Esophagus squamous epithelium (tissue), 5 donors: ENCODE results near the gene SMYD3. TPM values are rescaled to one million over a fixed set of nuclear protein-coding genes. Genes with fewer than 3 reads are reported as not detected.

ENCODE experiments used
- DNase-seq: peaks from one replicate; lab custom pipeline; 2025; lab: John Stamatoyannopoulos, UW
- H3K27ac ChIP-seq, 4 donors: fragments of 200-600 bp; sonication (generic); one replicate each; pipeline ENCODE4 v1.5.1; 2016 to 2019; ENCODE audit warnings: mild to moderate bottlenecking in 1 of 4
- H3K27me3 ChIP-seq, 4 donors: fragments of 200-600 bp; sonication (generic); 1 replicate in 3 of 4; 2 replicates in 1 of 4; pipeline versions ENCODE4 v1.5.1 to v1.6.0; 2017 to 2021; ENCODE audit warnings: antibody characterized with exemption in 1 of 4
- H3K36me3 ChIP-seq, 3 donors: fragments of 200-600 bp; sonication (generic); one replicate each; pipeline ENCODE4 v1.5.1; 2016 to 2019
- H3K4me1 ChIP-seq, 3 donors: fragments of 200-600 bp; sonication (generic); one replicate each; pipeline ENCODE4 v1.5.1; 2017 to 2019
- H3K4me3 ChIP-seq, 4 donors: fragments of 200-600 bp; sonication (generic); 1 replicate in 3 of 4; 2 replicates in 1 of 4; pipeline ENCODE4 v1.5.1; 2016 to 2019; ENCODE audit warnings: mild to moderate bottlenecking in 2 of 4, moderate library complexity in 1 of 4
- H3K9me3 ChIP-seq, 3 donors: fragments of 200-600 bp; sonication (generic); one replicate each; pipeline ENCODE4 v1.5.1; 2016 to 2019
- POLR2A ChIP-seq, 4 donors: fragments of 450-650 bp; IDR thresholded peaks; one replicate each; pipeline ENCODE4 v1.6.1; 2017; ENCODE audit warnings: antibody characterized with exemption in 4 of 4, mild to moderate bottlenecking in 4 of 4, moderate library complexity in 3 of 4
- WGBS, 2 donors: methylation state at CpG; one replicate each; pipeline ENCODE4 v1.1.5; 2018; 5-methylcytosine and 5-hydroxymethylcytosine counted together
- intact Hi-C: fragments of 100-400 bp; cut with DNase I; formaldehyde crosslinking; loops from one replicate; pipeline ENCODE4 v1.15.0; 2022
- total RNA-seq, 4 donors: library from RNA; depleted of rRNA; stranded (reverse); fragments of >200 nt; gene quantifications; one replicate each; pipeline ENCODE4 v1.1.0, GENCODE V29; 2016
- TF ChIP-seq, protein P1 (sequence below), 6 experiments: fragments of 450-650 bp in 4 of 6; fragments of 200-600 bp in 2 of 6; sonication (generic) in 2 of 6; IDR thresholded peaks; one replicate each; pipeline ENCODE4 v1.5.1; 2016 to 2019; ENCODE audit warnings: antibody characterized with exemption in 6 of 6, mild to moderate bottlenecking in 4 of 6, moderate library complexity in 4 of 6
- donor health status: DM: yes; HTN: yes; CAD: no.

The SMYD3 gene
- total RNA-seq, 4 donors from 2014 or later: 8.4 to 15.8 (median 11.5) TPM

DNA sequence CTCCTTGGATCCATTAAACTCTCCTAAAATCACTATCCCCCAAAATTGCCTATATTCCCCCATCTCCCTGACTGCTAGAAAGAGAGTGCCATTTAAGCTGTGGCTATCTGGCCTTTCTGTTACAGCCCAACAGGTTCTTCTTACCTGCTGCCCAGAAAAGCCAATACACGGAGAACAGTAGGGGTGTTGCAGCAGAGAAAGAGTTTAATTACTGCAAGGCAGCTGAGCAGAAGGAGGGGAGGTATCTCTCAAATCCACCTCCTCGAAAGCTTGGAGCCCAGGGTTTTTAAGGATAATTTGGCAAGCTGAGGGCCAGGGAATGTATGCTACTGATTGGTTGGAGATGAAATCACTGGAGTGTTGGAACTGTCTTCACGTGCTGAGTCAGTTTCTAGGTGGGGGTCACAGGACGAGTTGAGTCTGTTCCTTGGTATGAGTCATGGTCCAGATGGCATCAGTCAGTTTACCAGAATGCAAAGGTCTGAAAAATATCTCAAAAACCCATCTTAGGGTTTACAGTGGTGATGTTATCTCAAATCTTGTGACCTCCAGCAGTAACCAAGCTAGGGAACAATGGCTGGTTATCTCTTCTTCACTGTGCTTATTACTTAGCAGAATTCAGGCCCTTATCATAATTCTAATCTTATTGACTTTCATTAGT, 89.8 kb downstream of the SMYD3 start:
- H3K36me3 ChIP-seq: no peaks in the 10 kb centered on the region
- TF ChIP-seq POLR2A (IDR thresholded peaks at IDR 0.05): no peak
- TF ChIP-seq, protein P1, sequence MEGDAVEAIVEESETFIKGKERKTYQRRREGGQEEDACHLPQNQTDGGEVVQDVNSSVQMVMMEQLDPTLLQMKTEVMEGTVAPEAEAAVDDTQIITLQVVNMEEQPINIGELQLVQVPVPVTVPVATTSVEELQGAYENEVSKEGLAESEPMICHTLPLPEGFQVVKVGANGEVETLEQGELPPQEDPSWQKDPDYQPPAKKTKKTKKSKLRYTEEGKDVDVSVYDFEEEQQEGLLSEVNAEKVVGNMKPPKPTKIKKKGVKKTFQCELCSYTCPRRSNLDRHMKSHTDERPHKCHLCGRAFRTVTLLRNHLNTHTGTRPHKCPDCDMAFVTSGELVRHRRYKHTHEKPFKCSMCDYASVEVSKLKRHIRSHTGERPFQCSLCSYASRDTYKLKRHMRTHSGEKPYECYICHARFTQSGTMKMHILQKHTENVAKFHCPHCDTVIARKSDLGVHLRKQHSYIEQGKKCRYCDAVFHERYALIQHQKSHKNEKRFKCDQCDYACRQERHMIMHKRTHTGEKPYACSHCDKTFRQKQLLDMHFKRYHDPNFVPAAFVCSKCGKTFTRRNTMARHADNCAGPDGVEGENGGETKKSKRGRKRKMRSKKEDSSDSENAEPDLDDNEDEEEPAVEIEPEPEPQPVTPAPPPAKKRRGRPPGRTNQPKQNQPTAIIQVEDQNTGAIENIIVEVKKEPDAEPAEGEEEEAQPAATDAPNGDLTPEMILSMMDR (IDR thresholded peaks at IDR 0.05): no peak
- H3K27me3 ChIP-seq: no peaks in the 10 kb centered on the region
- H3K4me1 ChIP-seq: no peaks in the 10 kb centered on the region
- no peak overlapping the region for H3K27ac ChIP-seq
- H3K9me3 ChIP-seq: peaks cover 0 to 11% (median 0%) of the 10 kb centered on the region in 3 donors
- intact Hi-C loops: no loop called here
- H3K4me3 ChIP-seq: no peak overlapping the region
- 34 to 77% methylated on average over 3 of the region's 4 CpGs for WGBS, 2 donors
- no peak for DNase-seq

DNA sequence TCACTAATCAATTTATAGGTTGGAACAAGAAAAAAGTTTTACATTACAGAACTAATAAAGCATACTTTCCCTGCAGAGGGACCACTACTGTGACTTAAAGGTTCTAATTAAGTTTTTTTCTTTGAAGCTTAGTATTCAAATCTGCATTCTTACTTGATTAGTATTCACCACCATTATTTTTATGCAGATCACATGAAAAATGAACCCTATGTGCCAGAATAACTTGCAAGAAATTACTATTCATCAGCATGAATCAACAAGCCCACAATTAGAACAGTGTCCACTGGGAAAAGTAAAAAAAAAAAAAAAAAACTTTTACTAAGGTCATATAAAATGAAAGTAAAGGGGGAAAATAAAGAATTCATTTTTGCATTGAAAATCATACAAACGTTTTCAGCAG, 90.8 kb downstream of the SMYD3 start:
- Histone ChIP-seq H3K36me3 (no peaks in the 10 kb centered on the region), H3K4me1 (no peaks in the 10 kb centered on the region), H3K9me3 (peaks cover 0 to 11% (median 0%) of the 10 kb centered on the region in 3 donors), H3K27ac (no peak overlapping the region), H3K27me3 (no peaks in the 10 kb centered on the region), H3K4me3 (no peak overlapping the region)
- no peak for DNase-seq
- intact Hi-C loops: no loop called here
- TF ChIP-seq, protein P1 (IDR thresholded peaks at IDR 0.05): no peak
- TF ChIP-seq POLR2A (IDR thresholded peaks at IDR 0.05): no peak
- 41 to 52% methylated on average over 1 of the region's 1 CpG for WGBS, 2 donors

DNA sequence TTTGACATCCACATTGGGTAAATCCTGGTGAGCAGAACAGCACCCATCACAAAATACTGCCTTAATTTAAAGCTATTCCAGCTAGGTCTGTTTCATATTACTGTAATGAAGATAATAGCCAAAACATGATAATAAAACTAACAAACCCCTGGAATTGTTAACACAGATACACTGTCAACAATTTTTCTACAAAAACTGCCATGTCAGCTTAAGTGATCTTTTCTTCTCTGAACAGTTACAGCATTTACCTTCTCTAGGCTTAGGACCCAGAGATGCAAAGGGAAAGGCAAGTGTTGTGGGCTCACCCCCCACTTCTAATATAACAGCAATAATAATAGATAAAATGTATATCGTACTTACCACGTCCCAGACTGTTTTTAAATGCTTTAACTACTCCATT, 92.1 kb downstream of the SMYD3 start:
- intact Hi-C loops: no loop called here
- no peak for DNase-seq
- H3K36me3 ChIP-seq: no peaks in the 10 kb centered on the region
- TF ChIP-seq, protein P1 (IDR thresholded peaks at IDR 0.05): no peak
- no peak for TF ChIP-seq POLR2A (IDR thresholded peaks at IDR 0.05)
- H3K27ac ChIP-seq: no peak overlapping the region
- no peaks in the 10 kb centered on the region for H3K4me1 ChIP-seq
- no peaks in the 10 kb centered on the region for H3K27me3 ChIP-seq
- 91 to 96% methylated on average over 2 of the region's 2 CpGs for WGBS, 2 donors
- H3K9me3 ChIP-seq: peaks cover 0 to 11% (median 0%) of the 10 kb centered on the region in 3 donors
- H3K4me3 ChIP-seq: no peak overlapping the region

DNA sequence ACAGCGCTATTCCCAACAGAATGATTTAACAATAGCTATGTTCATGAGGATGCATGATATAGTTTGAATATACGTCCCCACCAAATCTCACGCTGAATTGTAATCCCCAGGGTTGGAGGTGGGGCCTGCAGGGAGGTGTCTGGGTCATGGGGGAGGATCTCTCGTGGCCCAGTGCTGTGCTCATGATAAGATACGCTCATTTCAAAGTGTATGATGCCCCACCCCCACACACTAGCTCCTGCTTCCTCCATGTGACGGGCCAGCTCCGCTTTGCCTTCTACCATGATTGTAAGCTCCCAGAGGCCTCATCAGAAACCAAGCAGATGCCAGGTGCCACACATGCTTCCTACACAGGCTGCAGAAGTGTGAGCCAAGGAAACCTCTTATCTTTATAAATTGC, 93.6 kb downstream of the SMYD3 start:
- TF ChIP-seq POLR2A (IDR thresholded peaks at IDR 0.05): no peak
- TF ChIP-seq, protein P1 (IDR thresholded peaks at IDR 0.05): no peak
- 77 to 92% methylated on average over 3 to 5 of the region's 7 CpGs for WGBS, 2 donors

DNA sequence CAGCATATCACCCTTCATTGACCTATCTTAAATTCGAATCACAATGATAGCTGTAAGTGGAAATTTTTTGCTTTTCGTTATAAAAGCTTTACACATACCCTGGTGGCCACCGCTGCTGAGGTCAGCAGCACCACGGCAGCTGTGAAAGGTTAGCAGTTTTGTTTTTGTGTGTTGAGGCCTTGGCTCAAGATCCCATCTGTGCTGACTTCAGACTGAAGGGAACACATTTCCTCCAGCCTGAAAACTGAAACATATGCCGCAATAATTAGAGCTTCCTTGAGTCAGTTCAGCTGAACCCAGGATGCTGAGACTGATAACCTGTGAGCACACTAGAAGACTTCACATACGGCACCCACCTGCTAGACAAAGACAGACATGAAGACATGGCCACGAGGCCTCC, 103.0 kb downstream of the SMYD3 start:
- TF ChIP-seq, protein P1 (IDR thresholded peaks at IDR 0.05): no peak
- TF ChIP-seq POLR2A (IDR thresholded peaks at IDR 0.05): no peak
- 78 to 89% methylated on average over 5 to 7 of the region's 7 CpGs for WGBS, 2 donors
- DNase-seq: no peak
- Histone ChIP-seq H3K9me3 (no peaks in the 10 kb centered on the region), H3K4me1 (no peaks in the 10 kb centered on the region), H3K27ac (no peak overlapping the region), H3K36me3 (no peaks in the 10 kb centered on the region), H3K27me3 (no peaks in the 10 kb centered on the region), H3K4me3 (no peak overlapping the region)
- intact Hi-C loops: no loop called here

More for the DNA sequence above, 93.6 kb downstream of the SMYD3 start:
- no peaks in the 10 kb centered on the region for H3K36me3 ChIP-seq
- no peak overlapping the region for H3K4me3 ChIP-seq
- DNase-seq: no peak
- H3K27ac ChIP-seq: no peak overlapping the region
- peaks cover 0 to 5% (median 0%) of the 10 kb centered on the region in 3 donors for H3K9me3 ChIP-seq
- H3K27me3 ChIP-seq: no peaks in the 10 kb centered on the region
- intact Hi-C loops: no loop called here
- H3K4me1 ChIP-seq: no peaks in the 10 kb centered on the region
